ENCODE measurements around the gene BAHCC1.
A peak's percentile ranks its signal among the peaks of the same experiment; 100 is the strongest.

GRCh38 chr17:81509972-81510784, 114.9 kb downstream of the BAHCC1 start:
- TF ChIP-seq SMAD1 (IDR thresholded peaks at IDR 0.05; ENCODE audit: low read depth, partially characterized antibody) (peak; percentile 13), CTCF (IDR thresholded peaks at IDR 0.05 in 2 of 3, conservative IDR thresholded peaks at IDR 0.05 in 1 of 3; ENCODE audit: control insufficient read depth in 2 of 3, extremely low read depth in 1 of 3, insufficient read depth in 1 of 3, low read depth in 3 of 3, low read length in 3 of 3) (no peak), MYC (IDR thresholded peaks at IDR 0.05; ENCODE audit: insufficient read depth, insufficient read length, insufficient replicate concordance, low read length, severe bottlenecking) (no peak)
